Upper lobe of left lung (tissue), 6 donors: Measurements from ENCODE around the gene HLA-DPA1. TPM values are rescaled to one million over a fixed set of nuclear protein-coding genes. Genes with fewer than 3 reads are reported as not detected.

Source experiments
- ATAC-seq, 2 donors: fragments of 200-7000 bp; cut with Tn5 transposase; one replicate each; pipeline ENCODE4 v1.9.1; 2022; ENCODE audit warnings: mild to moderate bottlenecking in 2 of 2, moderate library complexity in 2 of 2; ENCODE audit not compliant: low FRiP score in 2 of 2
- DNase-seq, 2 donors: peaks; one replicate each; pipeline ENCODE4 v3.0.0-alpha.2; 2019 to 2020
- H3K27ac ChIP-seq, 4 donors: fragments of 200-600 bp; sonication (generic); one replicate each; pipeline ENCODE4 v1.5.1; 2016 to 2019
- H3K27me3 ChIP-seq, 4 donors: fragments of 200-600 bp; sonication (generic); one replicate each; pipeline ENCODE4 v1.5.1; 2017 to 2019
- H3K36me3 ChIP-seq, 4 donors: fragments of 200-600 bp; sonication (generic); one replicate each; pipeline ENCODE4 v1.5.1; 2016 to 2019
- H3K4me1 ChIP-seq, 4 donors: fragments of 200-600 bp; sonication (generic); one replicate each; pipeline ENCODE4 v1.5.1; 2018 to 2019
- H3K4me3 ChIP-seq, 4 donors: fragments of 200-600 bp; sonication (generic); one replicate each; pipeline ENCODE4 v1.5.1; 2017 to 2019; ENCODE audit warnings: mild to moderate bottlenecking in 2 of 4, moderate library complexity in 1 of 4
- H3K9me3 ChIP-seq, 4 donors: fragments of 200-600 bp; sonication (generic); one replicate each; pipeline ENCODE4 v1.5.1; 2018 to 2019
- CTCF ChIP-seq, 6 experiments: fragments of 450-650 bp in 4 of 6; fragments of 200-600 bp in 2 of 6; sonication (generic) in 2 of 6; IDR thresholded peaks; one replicate each; pipeline ENCODE4 v1.5.1; 2016 to 2019; ENCODE audit warnings: antibody characterized with exemption in 6 of 6
- EP300 ChIP-seq, 4 donors: sonication (generic); formaldehyde crosslinking; IDR thresholded peaks; one replicate each; pipeline ENCODE4 v1.5.1; 2017; ENCODE audit warnings: antibody characterized with exemption in 4 of 4, control low read depth in 2 of 4
- POLR2A ChIP-seq, 4 donors: fragments of 450-650 bp; IDR thresholded peaks; one replicate each; pipeline ENCODE4 v1.5.1; 2016 to 2017; ENCODE audit warnings: antibody characterized with exemption in 4 of 4, mild to moderate bottlenecking in 2 of 4
- POLR2AphosphoS5 ChIP-seq, 2 donors: sonication (generic); formaldehyde crosslinking; IDR thresholded peaks; one replicate each; pipeline ENCODE4 v1.5.1; 2017; ENCODE audit warnings: antibody characterized with exemption in 2 of 2
- WGBS, 2 donors: methylation state at CpG; one replicate each; pipeline ENCODE4 v1.1.5; 2017 to 2018; 5-methylcytosine and 5-hydroxymethylcytosine counted together
- total RNA-seq, 6 donors: library from RNA; depleted of rRNA in 4 of 6; stranded (reverse); fragments of >200 nt in 4 of 6; gene quantifications; one replicate each; pipeline versions ENCODE4 v1.1.0 to v1.2.1, GENCODE V29; 2016 to 2021
- donor health status: DM: no; HTN: no; CAD: no; lungs with moderate emphysema.
- donor health status: DM: no; HTN: yes; CAD: no; lungs with severe emphysema.

The HLA-DPA1 gene
- total RNA-seq, 6 donors from 2014 or later: 109 to 674 (median 399) TPM

GRCh38 chr6:33112148-33112547 lies 38.7 kb upstream of the HLA-DPA1 start:
- peaks cover 0 to 13% (median 4%) of the 10 kb centered on the region in 4 donors for H3K4me1 ChIP-seq
- H3K9me3 ChIP-seq: no peaks in the 10 kb centered on the region
- peak; percentile 83 to 92 for ATAC-seq
- DNase-seq: peak in 1 of 2 donors; percentile 57
- H3K27me3 ChIP-seq: peaks cover 0 to 11% (median 5%) of the 10 kb centered on the region in 4 donors
- no peaks in the 10 kb centered on the region for H3K36me3 ChIP-seq
- no peak overlapping the region for H3K4me3 ChIP-seq
- no peak overlapping the region for H3K27ac ChIP-seq
- WGBS, 2 donors: 9 to 17% methylated on average over 1 of the region's 1 CpG
- TF ChIP-seq CTCF (IDR thresholded peaks at IDR 0.05): no peak
- TF ChIP-seq EP300 (IDR thresholded peaks at IDR 0.05): no peak
- no peak for TF ChIP-seq POLR2AphosphoS5 (IDR thresholded peaks at IDR 0.05)
- TF ChIP-seq POLR2A (IDR thresholded peaks at IDR 0.05): no peak

- Histone ChIP-seq H3K4me1 (peaks cover 0 to 7% (median 2%) of the 10 kb centered on the region in 4 donors), H3K4me3 (no peak overlapping the region), H3K27ac (no peak overlapping the region), H3K36me3 (no peaks in the 10 kb centered on the region), H3K27me3 (no peaks in the 10 kb centered on the region), H3K9me3 (no peaks in the 10 kb centered on the region)
- no peak for DNase-seq
- no peak for TF ChIP-seq POLR2A (IDR thresholded peaks at IDR 0.05)
- 77 to 82% methylated on average over 2 of the region's 2 CpGs for WGBS, 2 donors
- no peak for ATAC-seq
These were observed 34.9 kb upstream of the HLA-DPA1 start for GRCh38 chr6:33108307-33108706.

DNA sequence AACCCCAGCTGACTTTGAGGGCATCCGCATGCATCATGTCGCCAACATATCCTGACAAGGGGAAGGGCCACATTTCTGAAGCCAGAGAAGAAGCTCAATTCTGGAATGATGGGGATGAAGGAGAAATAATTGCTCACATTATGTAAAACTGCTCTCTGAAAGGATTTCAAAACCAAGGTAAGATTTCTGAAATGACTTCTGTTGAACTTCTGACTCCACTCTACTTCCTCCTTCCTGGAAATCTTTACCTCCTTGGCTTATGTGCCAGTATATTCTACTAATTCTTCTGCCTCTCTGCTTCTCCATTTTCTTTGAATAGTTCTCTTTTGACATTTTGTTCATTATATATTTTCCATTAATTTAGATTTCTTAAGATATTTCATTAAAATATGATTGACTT lies 34.2 kb upstream of the HLA-DPA1 start:
- 47 to 96% methylated on average over 2 of the region's 2 CpGs for WGBS, 2 donors
- Histone ChIP-seq H3K4me3 (no peak overlapping the region), H3K27me3 (no peaks in the 10 kb centered on the region), H3K36me3 (no peaks in the 10 kb centered on the region), H3K27ac (no peak overlapping the region), H3K9me3 (no peaks in the 10 kb centered on the region), H3K4me1 (peaks cover 0 to 7% (median 2%) of the 10 kb centered on the region in 4 donors)
- DNase-seq (no peak), ATAC-seq (no peak)
- TF ChIP-seq POLR2A (IDR thresholded peaks at IDR 0.05): no peak
- TF ChIP-seq EP300 (IDR thresholded peaks at IDR 0.05): no peak
- TF ChIP-seq POLR2AphosphoS5 (IDR thresholded peaks at IDR 0.05): no peak
- TF ChIP-seq CTCF (IDR thresholded peaks at IDR 0.05): no peak

DNA sequence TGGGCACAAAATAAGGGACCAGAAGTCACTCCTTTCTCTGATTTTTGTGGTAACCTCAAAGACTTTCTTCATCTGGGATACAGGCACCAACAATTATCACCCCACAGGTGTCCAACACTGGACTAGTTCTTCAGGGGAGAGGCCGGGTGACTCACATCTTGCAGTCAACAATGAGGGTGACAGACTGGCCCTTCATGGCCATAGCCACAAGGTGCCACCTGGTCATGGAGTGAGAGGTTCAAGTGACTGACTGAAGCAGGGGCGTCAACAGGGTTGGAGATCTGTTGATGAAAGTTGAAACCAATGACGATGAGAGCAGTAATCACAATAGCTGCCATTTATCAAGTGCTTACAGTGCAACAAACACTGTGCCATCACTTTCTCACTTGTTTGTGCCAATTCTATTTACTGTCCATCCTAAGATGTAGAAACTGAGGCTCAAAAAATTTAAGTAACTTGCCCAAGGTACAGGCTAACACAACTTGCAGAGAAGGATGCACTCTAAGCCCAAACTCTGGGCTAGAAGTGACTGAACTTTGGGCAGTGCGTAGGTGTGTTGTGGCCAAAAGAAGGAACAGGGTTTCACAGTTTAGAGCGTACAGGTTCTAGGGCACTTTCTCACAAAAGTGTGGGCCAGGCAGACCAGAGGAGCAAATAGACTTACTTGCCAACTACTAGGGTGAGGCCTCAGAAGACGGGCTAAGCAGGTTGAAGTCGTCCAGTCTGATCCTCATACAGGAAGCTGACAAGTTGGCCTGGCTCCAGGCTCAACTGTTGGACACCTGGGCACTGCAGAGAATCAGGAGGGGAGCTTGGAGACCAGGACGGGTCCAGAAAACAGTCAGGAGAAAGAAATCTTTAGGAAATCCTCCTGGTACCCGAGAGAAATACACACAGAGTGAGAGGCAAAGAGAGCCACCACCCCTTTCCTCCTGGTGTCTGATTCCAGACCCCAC lies 32.7 kb upstream of the HLA-DPA1 start:
- H3K27ac ChIP-seq: no peak overlapping the region
- DNase-seq: peak in 1 of 2 donors; percentile 89

More for the DNA sequence above, 32.7 kb upstream of the HLA-DPA1 start:
- no peaks in the 10 kb centered on the region for H3K36me3 ChIP-seq
- no peak for TF ChIP-seq POLR2AphosphoS5 (IDR thresholded peaks at IDR 0.05)
- TF ChIP-seq POLR2A (IDR thresholded peaks at IDR 0.05): no peak
- TF ChIP-seq EP300 (IDR thresholded peaks at IDR 0.05): no peak
- no peak for TF ChIP-seq CTCF (IDR thresholded peaks at IDR 0.05)
- H3K4me1 ChIP-seq: peaks cover 0 to 7% (median 2%) of the 10 kb centered on the region in 4 donors
- no peak for ATAC-seq
- H3K4me3 ChIP-seq: no peak overlapping the region
- H3K27me3 ChIP-seq: no peaks in the 10 kb centered on the region
- 47 to 68% methylated on average over 9 of the region's 9 CpGs for WGBS, 2 donors
- peaks cover 0 to 4% (median under 1%) of the 10 kb centered on the region in 4 donors for H3K9me3 ChIP-seq
